Activated naive CD8-positive, alpha-beta T cell treated with anti-CD3 and anti-CD28 coated beads, Interleukin-2, amount 50 U/mL, for 16 hours (primary cell): Measurements from ENCODE around the gene ZDHHC1.
"Not testable (repeated sequence)": the region's sequence is repeated elsewhere in the genome, so short reads cannot be mapped to it uniquely, and the experiment has no call there.

ENCODE experiments used
- DNase-seq: peaks from one replicate; pipeline ENCODE4 v3.0.0-alpha.2; 2020; ENCODE audit warnings: low read depth, low spot score

ZDHHC1 gene

DNA sequence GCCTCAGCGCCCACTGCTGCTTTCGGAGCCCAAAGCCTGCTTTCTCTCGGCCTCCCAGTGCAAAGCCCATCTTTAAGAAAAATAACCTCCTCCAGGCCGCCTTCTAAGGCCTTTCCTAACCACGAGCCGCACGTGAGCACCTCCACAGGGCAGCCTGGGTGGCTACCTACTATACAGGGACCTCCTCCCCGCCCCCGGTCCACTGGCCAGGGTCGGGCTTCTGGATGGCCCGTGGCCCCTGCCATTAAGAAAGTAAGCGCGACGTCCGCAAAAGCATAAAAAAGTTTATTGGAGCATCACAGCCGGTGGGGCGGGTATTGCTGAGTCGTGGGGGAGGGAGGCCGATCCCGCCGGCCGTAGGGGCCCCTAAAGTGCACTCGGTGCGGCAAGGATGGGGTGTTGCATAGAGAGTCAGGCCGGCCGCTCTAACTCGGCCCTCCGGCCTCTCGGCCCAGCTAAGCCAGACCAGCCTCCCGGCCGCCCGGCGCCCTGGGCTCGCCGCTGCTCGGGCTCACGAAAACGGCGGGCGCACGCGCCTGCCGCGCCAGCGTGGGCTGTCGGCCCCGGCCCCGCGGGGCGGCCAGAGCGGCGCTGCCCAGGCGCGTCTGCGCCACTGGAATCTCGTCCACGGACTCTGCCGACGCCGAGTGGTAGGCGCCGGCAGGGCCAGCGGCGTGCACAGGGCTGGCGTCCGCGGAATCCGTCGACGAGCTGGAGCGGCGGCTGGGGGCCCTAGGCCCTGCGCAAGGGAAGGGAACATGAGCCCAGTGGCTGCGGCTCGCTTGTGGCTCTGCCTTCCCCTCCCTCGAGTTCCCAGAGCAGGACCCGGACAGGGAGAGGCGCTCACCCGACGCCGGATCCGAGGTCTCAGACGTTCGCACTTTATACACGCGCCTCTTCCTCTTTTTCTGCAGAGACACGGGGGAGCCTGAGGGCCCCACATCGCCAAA, 21.8 kb downstream of the ZDHHC1 start:
- DNase-seq: no peak

DNA sequence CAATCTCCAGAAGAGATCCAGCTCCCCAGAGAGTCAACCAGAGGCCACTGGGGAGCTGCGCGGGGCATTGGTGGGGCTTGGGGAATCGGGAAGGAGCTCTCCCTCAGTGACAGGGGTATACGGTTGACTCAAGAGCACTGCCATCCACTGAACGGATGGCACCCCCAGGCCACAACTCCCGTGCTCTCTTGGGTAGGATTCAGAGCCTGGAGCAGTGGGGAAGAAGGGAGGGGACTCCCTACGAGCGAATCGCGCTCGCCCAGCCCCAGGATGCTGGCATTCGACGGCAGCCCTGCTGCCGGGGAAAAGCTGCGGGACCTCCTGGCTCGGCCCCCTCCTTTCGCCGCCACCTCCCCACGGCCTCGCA, 22.5 kb downstream of the ZDHHC1 start:
- no peak for DNase-seq

DNA sequence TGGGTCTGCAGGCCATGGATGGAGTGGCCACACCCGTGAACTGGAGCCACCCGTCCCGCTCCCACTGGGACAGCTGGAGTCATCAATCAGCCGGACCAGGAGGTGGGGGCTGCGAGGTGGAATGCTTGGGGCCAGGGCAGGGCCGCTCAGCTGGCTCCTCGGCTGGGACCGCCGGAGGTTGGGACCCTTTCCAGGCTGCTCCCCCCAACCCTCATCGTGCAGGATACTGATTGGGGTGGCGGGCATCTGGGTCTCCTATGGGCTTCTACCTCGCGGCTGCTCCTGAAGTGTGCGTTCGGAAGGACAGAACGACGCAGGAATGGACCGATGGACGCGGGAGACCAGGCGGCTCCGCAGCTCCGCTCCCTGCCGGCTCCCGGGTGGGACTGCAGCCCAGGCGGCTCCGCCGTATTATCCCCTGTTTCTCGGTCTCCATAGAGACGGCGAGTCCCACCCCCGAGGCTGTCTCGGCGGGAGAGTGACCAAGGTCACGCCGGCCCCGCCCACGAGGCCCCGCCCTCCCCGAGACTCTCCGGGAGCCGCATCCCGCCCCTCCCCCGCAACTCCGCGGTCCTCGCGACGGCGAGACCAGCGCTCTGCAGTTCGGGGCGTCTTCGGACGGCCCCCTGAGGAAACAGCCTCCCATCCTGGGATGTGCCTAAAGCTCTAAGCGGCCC, 23.0 kb downstream of the ZDHHC1 start, which contains the start of gene TPPP3:
TPPP3 (minus strand) TSS at position 388 of the 677 bp plus-strand sequence. CDS start 2,387 bp downstream, outside the sequence.
- DNase-seq: no peak

GRCh38 chr16:67392301-67393059, 23.8 kb downstream of the ZDHHC1 start:
- DNase-seq: no peak

DNA sequence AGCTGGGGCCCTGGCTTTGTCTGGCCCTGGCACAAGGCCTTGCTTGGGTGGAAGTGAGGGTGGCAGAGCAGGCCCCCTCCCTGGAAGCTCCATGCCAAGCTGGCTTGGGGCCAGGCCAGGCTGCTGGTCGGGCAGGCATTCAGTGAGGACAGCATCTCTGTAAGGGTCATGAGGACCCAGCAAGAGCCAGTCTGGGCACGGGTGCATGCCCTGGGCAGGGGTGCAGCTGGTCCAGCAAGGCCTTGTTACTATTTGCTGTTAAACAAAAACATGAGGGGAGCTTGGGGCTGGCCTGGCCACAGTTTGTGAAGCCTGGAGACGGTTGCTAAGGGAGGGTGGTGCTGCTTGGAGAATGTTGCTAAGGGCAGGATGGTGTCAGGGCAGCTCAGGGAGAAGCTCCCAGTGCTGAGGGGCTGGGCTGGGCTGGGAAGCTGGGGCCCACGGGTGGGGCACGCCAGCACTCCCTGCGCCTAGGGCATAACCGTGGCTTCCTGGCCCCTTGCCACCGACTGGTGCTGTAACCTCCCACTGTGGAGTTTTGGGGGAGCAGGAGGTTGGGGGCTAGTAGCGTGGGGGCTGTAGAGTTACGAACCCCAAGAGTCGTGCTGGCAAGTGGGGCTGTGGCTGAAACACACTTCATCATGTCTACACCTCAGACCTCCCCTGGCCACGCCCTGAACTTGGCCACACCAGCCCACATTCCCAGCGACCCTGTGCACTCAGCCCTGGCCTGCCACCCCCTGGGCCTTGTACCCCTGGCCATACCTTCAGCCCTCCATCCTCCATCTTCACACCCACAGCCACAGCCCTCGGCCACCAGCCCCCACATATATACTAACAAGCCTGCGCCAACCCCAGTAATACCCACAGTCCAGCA, 24.6 kb downstream of the ZDHHC1 start:
- DNase-seq: no peak

DNA sequence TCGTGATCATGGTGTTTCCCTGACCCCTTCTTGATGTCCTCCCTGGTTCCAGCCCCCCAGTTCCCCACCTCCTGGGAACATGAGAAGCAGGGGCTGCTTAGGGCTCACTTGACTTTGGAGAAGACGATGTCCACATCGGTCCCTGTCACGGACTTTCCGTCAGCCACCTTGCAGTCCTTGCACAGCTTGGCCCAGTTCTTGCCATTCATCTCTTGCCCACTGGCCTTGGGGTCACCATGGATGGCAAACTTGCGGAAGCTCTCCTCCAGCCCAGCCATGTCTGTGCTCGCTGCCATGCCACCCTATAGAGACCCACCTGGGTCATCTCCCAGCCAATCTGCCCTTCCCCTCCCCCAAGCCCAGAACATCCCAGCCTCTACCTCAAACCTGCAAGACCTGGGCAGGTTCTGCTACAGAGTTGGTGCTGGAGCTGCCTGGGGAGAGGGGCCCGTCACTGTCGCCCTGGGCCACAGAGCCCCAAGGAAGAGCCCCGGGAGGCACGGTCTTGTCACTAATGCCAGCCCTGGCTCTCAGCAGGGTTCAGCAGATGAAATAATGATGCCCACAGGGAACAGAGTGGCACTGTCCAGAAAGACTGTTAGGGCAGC, 25.4 kb downstream of the ZDHHC1 start:
- DNase-seq: no peak

DNA sequence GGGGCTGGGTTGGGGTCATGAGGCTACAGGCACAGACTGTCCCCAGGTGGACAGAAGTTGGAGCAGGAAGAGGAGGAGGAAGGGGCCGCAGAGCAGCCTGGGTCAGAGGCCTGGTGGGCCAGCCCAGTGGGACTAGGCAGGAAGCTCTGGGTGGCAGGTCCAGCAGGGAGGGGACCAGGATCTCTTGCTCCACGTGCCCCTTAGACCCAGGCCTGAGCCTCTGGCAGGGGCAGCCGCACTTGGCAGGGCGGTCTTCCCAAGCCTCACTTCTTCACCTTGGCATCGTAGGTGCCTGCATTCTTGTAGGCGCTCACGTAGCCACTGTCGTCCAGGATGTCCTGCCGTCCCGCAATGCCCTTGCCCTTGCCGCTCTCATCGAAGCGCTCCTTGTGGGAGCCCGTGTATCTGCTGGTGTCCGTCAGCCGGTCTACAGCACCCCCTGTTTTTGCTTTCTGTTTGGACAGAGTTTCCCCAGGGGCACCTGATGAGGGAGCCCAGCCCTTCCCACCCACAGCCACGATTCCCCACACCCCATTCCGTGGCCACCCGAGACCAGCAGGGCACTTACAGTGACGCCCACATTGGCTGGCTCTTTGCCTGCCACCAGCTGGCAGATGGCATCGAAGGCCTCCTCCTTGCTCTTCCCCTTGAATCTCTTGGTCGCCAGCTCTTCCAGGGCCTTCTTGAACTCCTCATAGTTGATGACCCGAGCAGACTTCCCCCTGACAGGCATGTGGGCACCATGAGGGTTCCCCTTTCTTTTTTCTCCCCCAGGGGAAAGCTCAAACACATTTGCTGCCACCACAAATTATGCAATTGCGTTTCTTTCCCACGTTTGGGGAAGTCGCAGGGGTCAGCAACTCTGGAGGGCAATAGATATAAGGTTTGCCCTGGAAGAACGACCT, 26.1 kb downstream of the ZDHHC1 start:
- DNase-seq: no peak

DNA sequence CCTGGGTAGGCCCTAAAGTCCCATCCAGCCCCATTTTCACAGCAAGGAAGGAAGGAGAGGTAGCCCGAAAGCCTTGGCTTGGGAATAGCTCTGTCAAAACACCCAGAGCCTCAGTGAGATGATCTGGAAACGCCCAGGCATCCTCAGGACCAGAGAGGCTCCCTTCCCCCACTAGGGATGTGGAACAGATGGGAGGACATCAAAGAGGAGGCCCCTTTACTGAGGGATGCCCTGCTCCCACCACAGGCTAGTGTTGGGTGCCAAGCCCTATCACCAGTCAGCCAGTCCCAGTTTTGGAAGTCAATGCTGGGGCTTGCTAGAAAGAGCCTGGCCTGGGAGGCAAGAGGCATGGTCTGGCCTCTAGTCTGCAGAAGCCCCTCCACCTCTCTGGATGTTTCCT, 27.7 kb downstream of the ZDHHC1 start:
- DNase-seq: no peak

- DNase-seq: no peak
Observed at GRCh38 chr16:67388191-67388590, 28.1 kb downstream of the ZDHHC1 start.

DNA sequence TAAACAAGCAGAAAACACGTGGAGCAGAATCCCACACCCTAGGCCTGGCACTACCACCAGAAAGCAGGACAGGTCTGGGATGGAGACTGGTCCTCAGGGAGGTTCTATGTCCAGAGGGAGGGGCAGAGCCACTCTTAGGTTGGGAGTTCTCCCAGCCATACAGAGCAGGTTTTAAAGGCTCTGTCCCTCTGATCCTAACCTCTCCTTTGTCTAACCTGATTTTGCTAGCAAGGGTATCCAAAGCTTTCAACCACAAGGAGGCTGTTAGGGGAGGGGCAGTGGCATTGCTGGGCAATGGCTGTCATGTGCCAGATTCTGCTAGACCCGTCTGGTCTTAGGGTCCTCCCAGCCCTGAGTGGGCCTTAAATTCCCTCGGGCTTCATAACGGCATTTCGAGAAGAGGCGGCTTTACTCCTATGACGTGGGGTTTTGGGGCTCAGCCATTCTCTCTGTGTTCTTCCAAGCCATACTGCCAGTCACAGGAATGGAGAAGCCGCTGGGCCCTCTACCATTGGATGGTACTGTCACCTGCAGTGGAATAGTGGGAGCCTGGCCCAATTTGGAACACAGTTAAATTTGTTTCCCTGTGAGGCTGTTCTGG, 28.7 kb downstream of the ZDHHC1 start:
- no peak for DNase-seq

DNA sequence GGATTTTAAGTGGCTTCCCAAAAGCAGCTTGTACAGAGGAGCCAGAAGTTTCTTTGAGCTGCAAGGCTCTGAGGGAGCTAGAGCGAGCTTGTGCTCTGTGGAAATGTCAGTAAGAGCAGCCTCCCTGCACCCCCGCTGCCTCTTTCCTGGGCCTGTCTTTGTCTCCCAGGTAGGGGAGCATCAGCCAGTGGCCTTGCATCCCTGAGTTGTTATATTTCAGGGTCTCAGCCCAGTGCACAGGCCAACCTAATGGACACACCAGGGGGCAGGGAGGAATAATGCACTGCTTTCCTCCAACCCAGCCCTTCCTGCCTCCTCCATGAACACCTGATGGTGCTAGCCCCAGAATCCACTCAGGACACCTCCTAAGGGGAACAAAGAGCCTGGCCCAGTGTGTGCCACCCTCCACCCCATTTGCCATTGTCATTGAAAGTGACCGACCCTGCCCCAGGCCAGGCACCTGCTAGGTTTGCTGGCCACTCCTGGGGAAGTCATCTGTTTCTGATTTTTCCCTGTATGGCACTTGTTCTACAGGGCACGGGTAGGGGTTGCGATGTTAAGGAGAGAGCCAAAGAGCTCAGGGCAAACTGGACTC, 29.3 kb downstream of the ZDHHC1 start:
- no peak for DNase-seq

DNA sequence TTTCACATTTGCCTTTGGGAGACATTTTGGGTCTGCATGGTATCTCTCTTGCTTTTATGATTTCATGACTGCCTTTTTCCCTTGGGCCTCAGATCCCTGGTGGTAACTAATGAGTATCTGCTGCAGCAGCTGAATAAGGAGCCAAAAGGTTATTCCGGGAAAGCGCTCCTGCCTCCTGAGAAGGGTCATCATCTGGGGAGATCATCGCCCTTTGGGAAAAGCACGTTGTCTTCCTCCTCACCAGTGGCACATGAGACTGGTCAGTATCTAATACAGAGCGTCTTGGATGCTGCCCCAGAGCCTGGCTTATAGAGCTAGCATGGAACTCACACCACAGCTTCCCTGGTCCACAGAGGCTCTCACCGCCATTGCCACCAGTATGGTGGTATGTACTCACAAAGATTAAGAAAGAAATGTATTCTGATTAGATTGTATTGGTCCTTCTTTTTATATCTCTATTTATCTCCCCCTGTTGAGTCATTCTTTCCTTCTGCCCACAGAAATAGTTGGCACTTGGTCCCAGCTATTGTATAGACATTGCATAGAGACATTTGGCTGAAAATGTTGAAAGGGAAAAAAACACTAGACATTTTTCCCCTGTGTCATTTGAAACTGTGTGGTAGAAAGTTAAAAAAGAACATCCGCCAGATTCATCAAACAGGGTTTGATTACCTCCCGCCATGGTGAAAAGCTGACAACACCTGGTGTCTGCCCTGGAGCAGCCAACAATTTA, 31.3 kb downstream of the ZDHHC1 start:
- no peak for DNase-seq

- DNase-seq: no peak
Observed at GRCh38 chr16:67383284-67383683, 33.0 kb downstream of the ZDHHC1 start.

- DNase-seq: no peak
Observed at GRCh38 chr16:67378642-67379041, 37.6 kb downstream of the ZDHHC1 start.

- DNase-seq: not testable (repeated sequence)
Observed at GRCh38 chr16:67376012-67376411, 40.3 kb downstream of the ZDHHC1 start.

- no peak for DNase-seq
Observed at GRCh38 chr16:67372664-67373063, 43.6 kb downstream of the ZDHHC1 start.

GRCh38 chr16:67370661-67371060, 45.6 kb downstream of the ZDHHC1 start:
- no peak for DNase-seq

DNA sequence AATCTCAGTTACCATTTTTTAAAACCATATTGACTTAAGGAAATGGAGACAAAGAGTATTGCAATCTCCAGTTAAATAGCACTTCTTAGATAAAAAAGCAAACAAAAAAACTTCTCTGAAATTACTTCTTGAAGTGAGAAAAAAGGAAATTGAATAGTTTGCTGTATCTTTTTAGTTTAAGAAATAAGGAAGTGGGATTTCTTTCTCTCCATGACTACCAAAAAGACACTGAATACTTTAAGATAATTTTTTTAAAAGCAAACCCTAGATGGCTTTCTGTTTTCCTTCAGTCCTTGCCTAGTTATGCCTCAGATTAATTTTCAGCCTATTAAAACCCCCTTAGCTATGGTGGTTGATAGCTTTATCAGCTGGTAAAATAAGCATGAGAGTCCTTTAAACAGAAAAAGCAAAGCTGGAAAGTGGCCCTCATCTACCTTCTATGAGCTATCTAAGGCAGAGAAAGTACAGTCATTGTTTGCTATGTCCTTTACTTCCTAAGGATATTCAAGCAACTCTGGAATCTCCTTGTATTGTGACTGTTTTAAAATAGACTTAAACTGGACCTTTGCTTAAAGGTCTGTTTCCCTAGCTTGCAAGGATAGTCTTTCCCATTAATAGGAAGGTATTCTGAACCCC, 51.6 kb downstream of the ZDHHC1 start:
- no peak for DNase-seq
